Left hindlimb (tissue), 1 donor: ENCODE measurements around the gene MITF.

Experiments used
- DNase-seq: peaks from one replicate; pipeline ENCODE4 v3.0.0-alpha.2; 2018

MITF gene

DNA sequence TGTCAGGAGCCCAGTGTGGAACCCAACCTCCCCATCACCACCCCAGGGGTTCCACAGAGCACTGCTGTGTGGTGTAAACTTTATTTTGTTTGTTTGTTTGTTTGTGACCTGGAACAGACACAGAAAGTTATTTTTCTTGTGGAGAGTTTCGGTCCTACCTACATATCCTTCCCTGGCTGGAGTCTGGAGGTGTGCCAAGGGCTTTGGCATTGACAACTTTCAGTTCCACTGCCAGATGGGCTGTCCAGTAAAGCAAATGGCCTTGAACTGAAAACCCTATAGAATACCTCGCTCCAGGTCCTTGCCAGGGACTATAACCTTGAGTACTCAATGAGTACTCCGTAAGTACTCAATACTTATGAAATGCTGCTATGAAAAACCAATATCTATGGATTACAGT lies 103.5 kb downstream of the MITF start:
- no peak for DNase-seq

DNA sequence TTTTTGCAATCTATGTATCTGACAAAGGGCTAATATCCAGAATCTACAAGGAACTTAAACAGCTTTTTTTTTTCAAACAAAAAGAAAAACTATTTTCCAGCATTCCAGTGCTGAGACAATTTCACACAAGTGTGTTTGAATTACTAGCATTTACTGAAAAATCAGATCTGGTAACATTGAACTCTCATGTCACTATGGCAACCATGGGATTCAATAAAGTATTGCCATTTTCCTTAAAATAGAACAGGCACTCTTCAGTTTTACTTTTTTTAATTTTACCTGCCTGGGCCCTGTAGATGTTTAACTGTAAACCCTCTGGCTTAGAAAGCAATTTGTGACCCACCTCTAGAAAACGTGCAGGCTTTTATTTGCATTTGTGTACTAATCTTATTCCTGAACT lies 105.4 kb downstream of the MITF start:
- no peak for DNase-seq

DNA sequence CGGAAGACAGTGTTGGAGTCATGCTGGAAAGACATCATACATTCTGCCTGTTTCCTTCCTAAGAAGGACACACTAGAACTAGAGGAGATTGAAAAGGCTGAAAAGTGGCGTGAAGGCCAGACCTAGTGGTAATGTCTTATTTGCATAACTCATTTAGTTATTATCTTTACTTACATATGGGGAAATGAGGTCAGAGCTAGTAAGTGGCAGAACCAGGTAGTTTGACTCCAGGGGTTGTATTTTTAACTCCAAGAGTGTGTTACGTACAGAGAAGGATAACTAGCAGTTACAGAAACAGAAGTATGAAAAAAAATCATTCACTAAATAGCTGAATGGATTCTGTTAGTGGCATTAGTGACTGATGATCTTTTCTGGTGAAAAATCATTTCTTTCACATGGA lies 108.0 kb downstream of the MITF start:
- DNase-seq: no peak

DNA sequence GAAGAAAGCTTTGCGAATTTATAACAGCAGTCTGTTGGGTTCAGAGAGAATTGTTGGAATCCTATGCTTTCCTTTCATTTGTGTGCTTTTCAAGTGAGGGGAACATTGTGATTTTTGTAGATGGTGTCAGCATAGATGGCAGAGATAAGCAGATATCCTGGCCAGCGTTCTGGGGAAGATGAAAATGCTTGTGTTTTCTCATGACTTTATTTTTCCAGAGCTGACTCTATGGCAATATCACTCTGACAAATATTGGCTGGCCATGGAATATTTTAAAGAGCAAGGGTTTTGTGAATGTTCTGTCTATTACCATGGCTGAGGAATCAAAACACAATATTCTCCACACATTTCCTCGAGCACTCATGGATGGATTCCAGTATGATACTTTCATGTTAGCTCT lies 108.8 kb downstream of the MITF start:
- DNase-seq: no peak

DNA sequence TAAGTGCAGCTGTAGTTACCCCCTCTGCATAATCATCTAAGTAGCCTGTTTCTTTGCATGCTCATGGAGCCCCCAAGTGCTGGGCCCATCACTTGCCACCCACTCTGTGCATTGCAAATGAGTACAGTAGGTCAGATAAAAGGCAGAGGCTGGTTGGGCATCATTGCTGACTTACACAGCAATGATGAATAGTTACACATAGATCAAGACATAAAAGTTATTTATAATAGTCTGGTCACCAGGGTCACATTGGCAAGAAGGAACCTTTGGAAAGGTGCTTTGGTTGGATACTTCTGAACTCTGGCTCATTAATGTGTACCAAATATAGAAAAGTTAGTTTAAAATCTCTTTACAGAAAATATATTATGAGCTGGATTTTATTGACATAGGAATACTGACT lies 111.6 kb downstream of the MITF start:
- DNase-seq: no peak

DNA sequence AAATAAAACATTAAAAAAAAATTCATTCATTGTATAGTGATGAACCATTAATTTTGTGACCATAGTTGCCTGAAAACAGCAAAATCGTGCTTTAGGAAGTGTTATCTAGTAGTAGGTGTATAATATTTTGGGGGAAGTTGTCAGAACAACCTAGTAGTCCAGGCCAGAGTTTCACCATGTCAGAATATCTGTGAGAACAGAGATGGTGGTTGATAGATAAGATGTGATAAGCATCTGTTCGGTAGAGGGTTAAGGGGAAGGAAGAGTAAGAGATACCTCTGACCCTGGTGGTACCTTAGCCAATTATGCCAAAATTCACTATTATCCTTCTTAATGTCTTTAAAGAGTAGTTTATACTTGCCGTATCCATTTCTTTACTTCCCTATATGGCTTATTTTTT lies 113.8 kb downstream of the MITF start:
- DNase-seq: no peak

DNA sequence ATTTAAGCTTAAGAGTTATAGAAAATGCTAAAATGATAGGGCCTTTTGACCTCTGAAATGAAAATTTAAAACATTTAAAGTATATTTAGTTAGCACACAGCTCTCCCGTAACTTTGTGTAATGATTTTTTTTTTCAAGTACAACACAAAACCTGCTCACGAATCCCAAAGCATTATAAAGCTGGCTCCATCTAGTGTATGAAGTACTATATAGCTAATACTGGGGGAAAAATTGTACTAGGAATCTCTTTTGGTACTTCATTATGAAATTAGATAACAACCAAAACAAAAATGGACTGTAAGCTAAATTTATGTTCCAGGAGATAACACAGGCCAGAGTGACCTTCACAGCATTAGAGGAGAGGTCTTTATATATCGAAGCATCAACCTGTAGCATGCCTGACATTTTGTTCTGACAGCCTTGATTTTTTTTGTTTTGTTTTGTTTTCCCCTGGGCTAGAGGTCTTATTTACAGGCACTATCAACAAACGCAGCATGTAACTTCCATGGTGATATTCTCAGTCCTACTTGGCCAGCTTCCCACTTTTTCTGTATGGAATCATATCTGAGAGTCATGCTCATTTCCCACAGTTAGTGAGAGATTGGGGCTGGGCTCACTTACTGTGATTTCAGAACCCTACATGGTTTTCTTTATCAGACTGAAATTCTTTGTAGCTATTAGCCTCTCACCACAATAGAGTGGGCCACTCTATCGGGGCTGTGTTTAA lies 116.3 kb downstream of the MITF start:
- DNase-seq: no peak

DNA sequence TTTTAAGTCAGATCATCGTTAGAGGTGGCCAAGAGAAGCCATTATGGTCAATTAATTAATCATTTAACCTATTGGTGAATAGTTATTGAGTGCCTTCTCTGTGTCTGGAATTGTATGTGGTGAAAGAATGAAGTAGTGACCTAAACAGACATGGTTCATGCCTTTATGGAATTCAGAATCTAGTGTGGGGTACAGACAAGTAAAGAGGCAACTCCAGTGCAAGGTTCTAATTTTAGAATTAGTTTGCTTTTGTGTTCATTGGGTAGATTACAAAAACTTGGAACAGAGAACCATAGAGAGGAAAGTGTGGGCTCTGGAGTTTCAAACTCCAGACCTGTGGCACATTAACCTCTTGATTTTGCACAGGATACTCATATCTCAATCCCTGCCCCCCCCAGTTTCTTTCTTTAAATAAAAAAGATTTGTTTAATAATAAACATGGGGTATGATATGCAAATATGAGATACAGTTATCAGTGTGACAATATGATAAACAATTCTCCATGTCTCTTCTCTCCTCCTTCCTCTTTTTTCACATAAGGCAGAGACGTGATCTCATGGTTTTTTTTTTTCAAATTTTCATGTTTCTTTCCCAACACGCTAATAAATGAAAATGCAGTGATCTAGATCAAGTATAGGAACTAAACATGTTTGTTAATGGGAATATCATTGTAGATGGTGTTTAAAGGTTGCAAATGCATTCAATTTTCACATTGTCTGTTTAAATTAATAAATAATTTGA lies 117.9 kb downstream of the MITF start:
- no peak for DNase-seq

DNA sequence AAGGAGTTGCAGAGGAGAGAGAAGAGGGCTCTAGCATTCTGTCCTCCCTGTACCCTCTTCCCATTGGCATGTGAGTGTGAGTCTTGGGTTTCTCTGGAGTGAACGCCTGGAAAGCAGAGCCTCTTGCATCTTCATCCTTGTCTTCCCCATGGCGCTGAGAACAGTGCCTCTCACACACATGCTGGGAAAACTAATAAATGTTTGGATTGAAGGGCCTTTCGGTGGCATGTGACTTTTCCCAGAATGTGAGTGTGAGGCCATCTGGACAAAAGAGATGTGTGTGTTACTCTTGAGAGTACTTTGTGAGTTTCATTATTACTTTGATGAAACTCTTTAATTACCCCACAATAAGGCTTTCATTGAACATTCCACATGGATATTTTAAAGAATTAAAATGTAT lies 122.3 kb downstream of the MITF start:
- DNase-seq: no peak

DNA sequence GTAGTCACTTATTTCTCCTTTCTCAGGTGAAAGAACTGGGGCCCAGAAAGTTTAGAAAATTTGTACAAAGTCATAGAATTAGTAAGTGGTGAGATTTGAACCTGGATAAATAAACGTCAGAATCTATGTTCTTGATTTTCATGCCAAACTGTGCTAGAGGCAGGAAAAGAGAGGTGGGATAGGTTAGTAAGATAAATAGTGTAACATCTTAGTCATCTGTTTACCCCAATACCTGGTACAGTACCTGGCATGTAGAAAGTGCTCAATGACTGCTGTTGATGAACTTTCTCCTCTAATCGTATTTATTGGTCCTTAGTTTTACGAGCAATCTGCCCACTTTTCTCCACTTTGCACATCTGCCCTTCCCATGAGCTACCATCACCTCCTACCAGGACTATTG lies 124.9 kb downstream of the MITF start:
- DNase-seq: no peak

DNA sequence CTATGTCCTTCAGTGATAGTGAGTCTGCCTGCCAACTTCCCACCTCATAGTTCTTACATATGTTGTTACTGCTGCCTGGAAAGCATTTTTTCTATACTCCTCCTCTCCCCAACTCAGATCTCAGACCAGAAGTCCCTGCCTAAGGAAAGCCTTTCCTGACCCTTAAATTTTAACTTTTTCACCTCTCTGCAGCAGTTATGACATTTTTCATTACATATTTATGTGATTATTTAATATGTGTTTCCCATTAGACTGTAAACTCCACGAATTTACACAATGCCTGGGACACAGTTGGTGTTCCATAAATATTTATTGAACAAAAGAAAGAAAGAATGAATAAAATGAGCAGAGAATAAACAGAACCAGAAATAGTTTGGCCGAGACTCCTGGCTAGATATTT lies 125.5 kb downstream of the MITF start:
- no peak for DNase-seq

DNA sequence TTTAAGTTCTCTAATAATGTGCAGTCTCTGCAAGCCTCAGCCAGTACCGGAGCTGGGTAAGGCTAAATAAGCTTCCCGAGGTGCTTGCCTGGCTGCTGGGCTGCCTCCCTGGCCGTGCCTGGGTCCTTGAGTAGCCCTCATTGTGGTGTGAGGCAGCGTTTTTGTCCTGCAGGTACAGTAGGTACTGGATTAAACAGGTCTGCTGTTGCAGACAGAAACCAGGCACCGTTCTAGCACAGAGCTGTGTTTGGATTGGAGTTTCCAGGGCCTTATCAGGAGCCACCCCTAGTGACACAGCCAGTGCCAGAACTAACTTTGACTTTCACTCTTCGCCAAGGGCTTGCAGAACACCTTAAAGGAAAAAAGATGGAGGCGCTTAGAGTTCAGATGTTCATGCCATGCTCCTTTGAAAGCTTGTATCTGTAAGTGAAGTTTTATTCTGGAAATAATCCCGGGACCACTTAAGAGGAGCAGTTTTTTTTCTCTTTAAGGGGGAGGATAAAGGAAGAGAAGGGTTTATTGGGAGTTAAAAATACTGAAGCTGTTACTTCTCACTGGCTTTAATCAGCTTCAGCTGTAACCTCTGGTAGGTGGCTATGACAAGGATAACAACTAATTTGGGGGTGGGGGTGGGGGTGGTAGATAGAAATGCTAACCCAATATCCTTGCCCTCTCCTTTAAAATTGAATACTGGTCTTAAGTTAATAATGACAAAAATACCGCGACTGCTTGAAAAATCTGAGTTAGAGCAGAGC lies 126.8 kb downstream of the MITF start:
- no peak for DNase-seq

DNA sequence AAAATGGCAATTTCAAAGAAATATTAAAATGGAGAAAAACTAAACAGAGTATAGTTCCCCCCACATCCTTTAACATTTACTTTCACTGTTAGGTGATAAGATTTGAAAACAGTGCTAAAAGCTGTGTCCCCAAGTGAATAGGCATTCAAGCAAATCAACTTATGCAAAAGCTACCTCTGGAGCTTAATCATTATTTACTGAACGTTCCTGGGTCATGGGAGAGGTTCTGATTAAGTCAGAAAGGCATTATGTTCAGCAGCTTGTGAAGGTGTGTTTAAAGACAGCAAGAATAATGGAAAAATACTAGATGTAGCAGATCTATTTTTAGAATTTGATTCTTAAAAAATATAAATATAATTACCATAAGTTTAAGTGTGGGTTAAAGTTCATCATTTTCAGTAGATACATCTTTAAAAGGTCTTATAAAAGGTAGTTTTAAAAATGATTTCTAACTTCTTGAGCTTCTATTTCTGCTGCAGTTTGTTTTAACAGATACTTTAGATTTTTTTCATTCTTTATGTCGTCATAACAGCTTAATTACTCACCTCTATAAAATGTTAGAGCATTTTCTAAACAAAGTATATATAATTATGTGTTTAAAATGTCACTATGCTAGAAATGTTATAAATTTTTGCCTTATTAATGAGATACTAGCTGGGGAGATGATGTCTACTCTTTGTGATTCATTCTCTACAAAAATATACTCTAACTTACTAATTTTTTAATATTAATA lies 127.9 kb downstream of the MITF start:
- DNase-seq: no peak

DNA sequence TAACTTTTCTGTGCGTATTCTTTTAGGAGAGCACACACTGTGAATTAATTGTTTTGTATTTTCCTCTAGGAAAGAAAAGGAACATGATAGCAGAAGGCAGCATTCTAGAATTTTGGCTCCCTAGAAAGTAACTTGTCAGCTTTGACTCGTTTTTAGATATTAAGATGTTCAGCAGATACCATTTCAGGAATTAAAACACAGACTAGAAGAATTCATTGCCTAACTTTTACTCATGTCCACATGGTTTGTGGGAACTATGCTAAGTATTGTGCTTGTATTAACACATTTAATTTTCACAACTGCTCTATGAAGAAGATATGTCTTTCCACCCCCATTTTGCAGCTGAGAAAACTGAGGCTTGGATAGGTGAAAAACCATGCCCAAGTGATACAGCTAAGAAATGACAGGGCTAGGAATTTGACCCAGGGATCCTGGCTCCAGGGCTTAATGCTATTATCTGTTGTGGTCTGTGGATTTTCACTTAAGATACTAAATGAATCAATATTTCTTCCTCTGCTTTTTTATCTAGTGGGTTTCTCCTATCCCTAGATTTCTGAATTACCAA lies 128.8 kb downstream of the MITF start:
- DNase-seq: no peak

DNA sequence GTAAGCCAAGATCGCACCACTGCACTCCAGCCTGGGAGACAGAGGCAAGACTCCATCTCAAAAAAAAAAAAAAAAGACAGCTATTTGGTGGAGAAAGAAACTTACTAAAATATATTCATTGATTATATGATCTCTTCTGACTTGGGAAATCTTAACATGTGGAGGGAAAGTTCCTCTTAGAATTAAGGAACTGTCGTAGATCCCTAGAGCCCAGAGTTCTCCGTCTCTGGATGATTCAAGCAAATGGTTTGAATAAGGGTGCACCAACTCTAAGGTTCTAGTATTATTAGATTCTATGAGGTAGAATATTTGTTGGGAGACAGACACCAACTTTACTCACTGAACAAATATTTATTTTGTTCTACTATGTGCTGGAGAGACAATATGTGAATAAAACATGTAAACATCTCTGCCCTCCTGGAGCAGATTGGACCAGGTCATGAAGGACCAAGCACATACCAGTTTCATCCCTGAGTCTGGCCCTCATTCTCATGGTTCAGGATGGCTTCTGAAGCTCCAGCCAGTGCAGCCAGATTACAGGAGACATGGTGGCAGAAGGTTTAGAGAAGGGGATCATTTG lies 129.7 kb downstream of the MITF start:
- DNase-seq: no peak

DNA sequence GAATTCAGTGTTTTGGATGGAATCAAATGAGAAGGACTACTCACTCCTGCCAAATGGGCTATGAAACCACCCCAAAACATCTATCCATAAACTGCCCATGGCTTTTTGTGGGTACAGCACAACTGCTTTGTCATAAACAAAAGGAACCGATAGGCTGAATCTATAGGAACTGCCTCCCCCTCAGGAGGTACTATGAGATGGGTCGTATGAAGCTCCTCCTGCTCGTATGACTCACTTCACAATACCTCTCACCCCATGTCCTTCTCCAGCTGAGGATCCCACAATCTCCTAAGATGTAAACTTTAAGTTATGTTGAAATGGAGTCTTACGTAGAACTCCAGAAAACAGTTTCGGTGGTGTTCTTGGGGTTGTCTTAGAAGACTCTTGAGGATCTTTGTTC lies 130.4 kb downstream of the MITF start:
- DNase-seq: no peak

DNA sequence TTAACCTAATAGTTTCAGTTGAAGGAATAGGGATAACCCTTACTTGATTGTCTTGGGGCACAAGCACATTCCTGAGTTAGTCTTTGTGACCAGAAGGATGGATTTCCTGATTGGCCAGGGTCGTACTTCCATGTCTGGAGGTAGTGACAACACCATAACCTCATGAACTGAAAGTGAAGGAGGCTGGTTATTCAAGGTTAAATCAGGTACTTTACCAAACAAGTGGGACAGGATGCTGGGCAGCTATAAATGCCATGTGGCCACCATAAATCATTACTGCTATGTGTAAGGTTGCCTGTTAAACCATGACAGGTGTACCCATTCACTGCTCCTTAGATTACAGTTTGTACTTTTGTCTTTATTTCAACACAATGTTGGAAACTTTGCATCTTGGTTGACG lies 132.0 kb downstream of the MITF start:
- DNase-seq: no peak

DNA sequence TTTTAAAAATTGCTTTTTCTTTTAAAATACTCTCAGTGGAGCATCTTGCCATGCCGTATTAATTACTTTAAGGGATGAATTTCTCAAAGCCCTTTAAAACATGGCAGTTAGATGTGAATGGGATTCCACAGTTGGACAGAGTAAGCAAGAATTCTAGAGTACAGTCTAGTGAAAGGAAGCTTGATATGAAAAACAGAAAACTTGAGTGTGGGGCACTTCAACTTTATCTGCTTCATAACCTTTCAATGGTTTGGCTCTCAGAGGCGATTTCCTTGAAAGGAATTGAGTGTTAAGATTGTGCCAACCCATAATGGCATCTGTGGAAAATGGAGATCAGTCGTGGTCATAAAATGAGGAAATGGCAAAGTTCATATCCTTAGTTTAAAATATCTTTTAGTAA lies 132.6 kb downstream of the MITF start:
- DNase-seq: no peak

DNA sequence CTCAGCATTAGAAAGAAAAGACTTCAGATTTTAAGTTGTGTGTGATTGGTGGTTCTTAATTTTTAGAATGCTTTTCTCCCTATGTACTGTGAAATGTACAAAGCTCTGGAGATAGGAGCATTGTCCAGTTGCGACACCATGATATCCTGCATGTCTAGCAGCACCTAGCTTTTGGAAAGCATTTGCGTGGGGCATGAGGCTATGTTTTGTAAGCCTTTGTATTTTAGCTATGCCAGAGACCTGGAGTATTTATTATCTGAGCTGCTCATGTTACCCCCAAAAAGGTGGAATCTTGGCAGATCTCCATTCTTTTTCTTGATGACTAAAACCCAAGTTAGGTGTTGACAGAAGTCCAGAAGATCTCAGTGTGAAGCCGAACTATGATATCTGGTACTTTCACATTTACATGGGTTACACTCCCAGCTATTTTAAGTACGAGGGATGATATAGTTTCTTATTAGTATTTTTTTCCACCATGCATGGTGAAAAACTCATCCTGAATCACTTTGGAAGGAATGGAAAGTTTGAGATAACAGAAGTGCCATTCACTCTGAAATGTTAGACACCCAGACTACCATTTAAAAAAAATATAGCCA lies 133.6 kb downstream of the MITF start:
- DNase-seq: no peak

DNA sequence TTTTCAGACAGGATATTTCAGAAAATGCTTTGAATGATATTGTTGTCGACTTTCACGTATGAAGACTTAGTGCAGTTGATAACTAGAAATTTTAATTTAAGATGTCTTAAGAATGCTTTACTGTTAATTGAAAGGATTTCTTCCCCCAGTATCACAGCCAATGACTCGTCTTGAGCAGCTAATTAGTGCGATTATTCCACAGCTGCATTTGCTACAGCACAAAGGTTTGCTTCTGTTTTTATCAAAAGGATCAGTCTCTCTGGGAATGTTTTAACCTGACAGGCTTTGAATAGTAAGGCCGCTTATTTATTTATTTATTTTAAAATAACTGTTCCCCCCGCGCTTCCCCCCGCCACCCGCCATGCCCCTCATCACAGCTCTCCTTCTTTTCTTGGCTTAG lies 136.8 kb downstream of the MITF start:
- DNase-seq: no peak

DNA sequence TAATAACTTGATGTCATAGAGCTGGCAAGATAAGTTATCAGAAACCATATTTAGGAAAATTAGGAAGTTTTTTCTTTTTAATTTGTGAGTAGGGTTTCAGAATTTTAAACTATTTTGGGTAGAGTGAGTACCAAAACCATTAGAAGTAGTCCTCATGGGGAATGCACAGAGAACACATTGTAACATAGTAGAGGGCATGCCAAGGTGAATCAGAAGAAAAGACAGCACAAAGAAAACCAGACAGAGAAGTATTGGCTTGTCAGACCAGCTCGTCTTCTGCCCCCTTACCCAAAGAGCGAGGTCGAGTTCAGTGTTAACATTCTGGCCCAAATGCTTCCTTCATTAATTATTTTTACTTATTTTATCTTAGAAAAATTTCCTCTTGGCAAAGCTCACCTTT lies 139.0 kb downstream of the MITF start:
- no peak for DNase-seq

DNA sequence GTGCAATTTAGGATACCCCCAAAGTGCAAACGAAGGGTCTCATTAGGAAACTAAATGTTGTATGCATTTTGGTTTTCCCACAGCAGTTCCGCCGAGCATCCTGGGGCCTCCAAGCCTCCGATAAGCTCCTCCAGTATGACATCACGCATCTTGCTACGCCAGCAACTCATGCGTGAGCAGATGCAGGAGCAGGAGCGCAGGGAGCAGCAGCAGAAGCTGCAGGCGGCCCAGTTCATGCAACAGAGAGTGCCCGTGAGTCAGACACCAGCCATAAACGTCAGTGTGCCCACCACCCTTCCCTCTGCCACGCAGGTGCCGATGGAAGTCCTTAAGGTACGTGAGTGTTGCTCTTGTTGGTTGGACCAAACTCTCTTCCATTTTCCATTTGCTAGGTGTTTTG lies 139.8 kb downstream of the MITF start:
- DNase-seq: no peak
